Thyroid gland (tissue), 4 donors: ENCODE measurements around the gene ADGRD1.

Source experiments
- CTCF ChIP-seq, 6 experiments: fragments of 200-600 bp in 3 of 6; fragments of 450-650 bp in 3 of 6; sonication (generic) in 3 of 6; IDR thresholded peaks; one replicate each; pipeline ENCODE4 v1.5.1; 2016 to 2019; ENCODE audit warnings: antibody characterized with exemption in 6 of 6, mild to moderate bottlenecking in 2 of 6, inconsistent platforms in 1 of 6, moderate library complexity in 1 of 6
- POLR2A ChIP-seq, 2 donors: fragments of 450-650 bp; IDR thresholded peaks; one replicate each; pipeline ENCODE4 v1.6.1; 2017; ENCODE audit warnings: antibody characterized with exemption in 2 of 2, mild to moderate bottlenecking in 2 of 2, moderate library complexity in 1 of 2

GRCh38 chr12:131091413-131091975 is 137.8 kb downstream of the ADGRD1 start:
- TF ChIP-seq CTCF (IDR thresholded peaks at IDR 0.05) (no peak), POLR2A (IDR thresholded peaks at IDR 0.05) (no peak)
